T-cell (primary cell): Measurements from ENCODE around the gene GJA9. TPM values are rescaled to one million over a fixed set of nuclear protein-coding genes. Genes with fewer than 3 reads are reported as not detected.
A peak's percentile ranks its signal among the peaks of the same experiment; 100 is the strongest.
"Not testable (repeated sequence)": the region's sequence is repeated elsewhere in the genome, so short reads cannot be mapped to it uniquely, and the experiment has no call there.

Experiments used
- ATAC-seq, 4 experiments: fragments of 200-7000 bp in 3 of 4; fragments of 150-1000 bp in 1 of 4; cut with Tn5 transposase; replicated peaks in 1 of 4; 1 replicate in 3 of 4; 2 replicates in 1 of 4; pipeline ENCODE4 v1.10.0; 2021; ENCODE audit warnings: moderate library complexity in 3 of 4, mild to moderate bottlenecking in 2 of 4, moderate number of reproducible peaks in 1 of 4
- CTCF ChIA-PET, 2 donors: fragments of 300-600 bp; sonication (Branson Sonifier 250); formaldehyde crosslinking; loops; one replicate each; lab custom pipeline; 2022; ENCODE audit warnings: antibody characterized with exemption in 2 of 2; lab: Charles Lee
- POLR2A ChIA-PET, 2 donors: fragments of 300-600 bp; sonication (Branson Sonifier 250); formaldehyde crosslinking; loops; one replicate each; lab custom pipeline; 2022; ENCODE audit warnings: antibody characterized with exemption in 2 of 2; lab: Charles Lee
- DNase-seq, 35 experiments: peaks; one replicate each; pipeline versions ENCODE4 v3.0.0 to v3.0.0-alpha.2; 2013 to 2023
- H3K27ac ChIP-seq: one replicate; pipeline ENCODE4 v1.5.1; 2013; ENCODE audit warnings: low read length
- H3K27me3 ChIP-seq, 2 experiments: replicated peaks in 1 of 2; 1 replicate in 1 of 2; 2 replicates in 1 of 2; pipeline versions ENCODE4 v1.6.1 to v1.7.0; 2013; ENCODE audit warnings: low read length in 1 of 2, mixed read lengths in 1 of 2; ENCODE audit not compliant: control insufficient read depth in 2 of 2, insufficient read depth in 2 of 2; ENCODE audit errors: extremely low read depth in 1 of 2
- H3K36me3 ChIP-seq, 2 donors: 1 replicate in 1 of 2; 2 replicates in 1 of 2; pipeline versions ENCODE4 v1.6.1 to v1.7.0; 2013; ENCODE audit warnings: low read length in 1 of 2; ENCODE audit not compliant: control insufficient read depth in 2 of 2, insufficient read depth in 1 of 2; ENCODE audit errors: extremely low read depth in 1 of 2
- H3K4me1 ChIP-seq, 2 experiments: 1 replicate in 1 of 2; 2 replicates in 1 of 2; pipeline versions ENCODE4 v1.6.1 to v1.7.0; 2013; ENCODE audit warnings: low read length in 2 of 2, mixed read lengths in 1 of 2; ENCODE audit not compliant: insufficient read depth in 2 of 2, control insufficient read depth in 1 of 2; ENCODE audit errors: extremely low read depth in 1 of 2
- H3K4me3 ChIP-seq, 2 donors: 1 replicate in 1 of 2; 2 replicates in 1 of 2; pipeline versions ENCODE4 v1.5.1 to v1.7.0; 2013; ENCODE audit warnings: mild to moderate bottlenecking in 2 of 2, low read length in 1 of 2, moderate library complexity in 1 of 2; ENCODE audit not compliant: control insufficient read depth in 1 of 2; ENCODE audit errors: extremely low read depth in 1 of 2
- H3K9me3 ChIP-seq: 2 replicates; pipeline ENCODE4 v1.7.0; 2013
- H3K27ac Mint-ChIP-seq, 2 donors: one replicate each; pipeline ENCODE4 v1.8.0; 2020 to 2021; ENCODE audit warnings: mild to moderate bottlenecking in 2 of 2, mixed read lengths in 2 of 2
- H3K27me3 Mint-ChIP-seq, 2 donors: one replicate each; pipeline ENCODE4 v1.8.0; 2021 to 2022; ENCODE audit warnings: mixed read lengths in 2 of 2
- H3K36me3 Mint-ChIP-seq: one replicate; pipeline ENCODE4 v1.8.0; 2021; ENCODE audit warnings: mixed read lengths
- H3K4me1 Mint-ChIP-seq, 3 donors: one replicate each; pipeline ENCODE4 v1.8.0; 2020 to 2022; ENCODE audit warnings: mixed read lengths in 3 of 3, mild to moderate bottlenecking in 1 of 3
- H3K4me3 Mint-ChIP-seq, 3 donors: one replicate each; pipeline ENCODE4 v1.8.0; 2020 to 2022; ENCODE audit warnings: mild to moderate bottlenecking in 3 of 3, mixed read lengths in 3 of 3, moderate library complexity in 3 of 3
- H3K9me3 Mint-ChIP-seq, 3 donors: one replicate each; pipeline ENCODE4 v1.8.0; 2020 to 2022; ENCODE audit warnings: mixed read lengths in 3 of 3
- WGBS: methylation state at CpG from one replicate; pipeline ENCODE4 v1.1.5; 2013; ENCODE audit warnings: missing lambda C conversion rate; ENCODE audit not compliant: insufficient coverage; 5-methylcytosine and 5-hydroxymethylcytosine counted together
- total RNA-seq, 35 experiments: library from RNA in 6 of 35; stranded (reverse) in 6 of 35; fragments of 120-200 nt in 1 of 35; gene quantifications; one replicate each; pipeline versions ENCODE4 v1.2.1 to v1.2.4 and lab custom pipeline; 2013 to 2026

Gene GJA9
- total RNA-seq, 5 donors from 2014 or later (not counting 1 experiment from before 2014, with no cell fraction given): not detected

GRCh38 chr1:38859561-38860453, 21.6 kb downstream of the GJA9 start, which contains the start of gene RRAGC:
Gene RRAGC (minus strand): TSS chr1:38859772. CDS start chr1:38859646, 126 bp downstream.
- Histone ChIP-seq H3K36me3 (peaks cover 5 to 17% of the 10 kb centered on the region in 2 donors), H3K27ac (peak within 1 kb of the TSS; percentile 49), H3K4me3 (peak within 1 kb of the TSS; percentile 83 to 89), H3K4me1 (peaks cover 9 to 28% of the 10 kb centered on the region in 2 experiments), H3K9me3 (no peaks in the 10 kb centered on the region), H3K27me3 (no peaks in the 10 kb centered on the region)
- CTCF ChIA-PET: no interaction called here
- Mint-ChIP-seq H3K27ac (peak within 1 kb of the TSS; percentile 86 to 87), H3K27me3 (no peaks in the 10 kb centered on the region), H3K4me1 (peaks cover 51 to 77% (median 63%) of the 10 kb centered on the region in 3 donors), H3K9me3 (no peaks in the 10 kb centered on the region), H3K36me3 (peaks cover 17% of the 10 kb centered on the region), H3K4me3 (peak within 1 kb of the TSS; percentile 81 to 94 (median 90))
- peak; percentile 98 to 99 (median 98) for ATAC-seq
- POLR2A ChIA-PET: no interaction called here
- peak; percentile 94 to 100 (median 98) for DNase-seq
- under 1% methylated on average over 60 of the region's 70 CpGs for WGBS

DNA sequence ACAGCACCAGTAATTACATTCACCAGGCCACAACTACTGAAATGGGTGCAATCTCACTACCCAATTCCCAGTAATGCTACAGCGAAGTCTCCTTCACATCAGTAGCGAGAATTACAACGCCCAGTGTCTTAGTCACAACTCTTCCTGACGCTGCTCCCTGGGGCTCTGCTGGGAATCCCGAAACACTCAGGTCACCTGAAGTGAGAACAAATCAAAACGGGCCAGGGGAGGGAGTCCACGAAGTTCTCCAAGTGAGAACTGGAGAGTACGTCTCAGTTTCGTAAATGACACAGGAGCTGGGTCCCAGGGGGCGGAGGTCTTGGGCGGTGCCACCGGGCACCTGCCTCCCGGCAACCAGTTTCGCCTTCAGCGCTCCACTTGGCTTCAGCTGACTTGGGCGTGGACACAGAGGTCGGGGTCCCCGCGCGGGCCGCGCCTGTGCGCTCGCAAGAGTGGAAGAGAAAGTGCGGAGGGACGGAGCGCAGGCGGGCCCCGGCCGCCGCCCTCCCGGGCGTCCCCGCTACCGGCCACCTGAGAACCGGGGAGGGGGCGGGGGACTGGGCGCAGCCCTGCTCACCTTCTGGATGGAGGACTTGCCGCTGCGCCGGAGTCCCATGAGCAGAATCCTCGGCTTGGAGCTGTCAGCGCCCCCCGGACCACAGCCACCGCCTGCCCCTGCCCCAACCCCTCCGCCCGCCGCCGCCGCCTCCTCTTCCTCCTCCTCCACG, 22.4 kb downstream of the GJA9 start:
- peak; percentile 8 to 23 (median 20) for ATAC-seq
- Mint-ChIP-seq H3K36me3 (peaks cover 17% of the 10 kb centered on the region), H3K27me3 (no peaks in the 10 kb centered on the region), H3K9me3 (no peaks in the 10 kb centered on the region), H3K4me1 (peaks cover 48 to 73% (median 59%) of the 10 kb centered on the region in 3 donors), H3K4me3 (peak overlapping the region; percentile 81 to 94 (median 90)), H3K27ac (peak overlapping the region; percentile 86 to 87)
- POLR2A ChIA-PET: no interaction called here
- H3K27me3 ChIP-seq: no peaks in the 10 kb centered on the region
- DNase-seq: peak in 27 of 35 experiments; percentile 2 to 50 (median 13)
- H3K4me1 ChIP-seq: peaks cover 9 to 28% of the 10 kb centered on the region in 2 experiments
- no peaks in the 10 kb centered on the region for H3K9me3 ChIP-seq
- CTCF ChIA-PET: no interaction called here
- H3K27ac ChIP-seq: peak overlapping the region; percentile 49
- WGBS: 0% methylated on average over 35 of the region's 51 CpGs
- H3K4me3 ChIP-seq: peak overlapping the region; percentile 77 to 85
- H3K36me3 ChIP-seq: peaks cover 5 to 23% of the 10 kb centered on the region in 2 donors

GRCh38 chr1:38852780-38853179, 28.6 kb downstream of the GJA9 start:
- Histone ChIP-seq H3K4me1 (peaks cover under 1 to 5% of the 10 kb centered on the region in 2 experiments), H3K4me3 (no peak overlapping the region), H3K27me3 (no peaks in the 10 kb centered on the region), H3K36me3 (peaks cover 9 to 54% of the 10 kb centered on the region in 2 donors), H3K27ac (no peak overlapping the region), H3K9me3 (no peaks in the 10 kb centered on the region)
- WGBS: no CpG with 5 or more reads among the region's 4 CpGs
- H3K4me1 Mint-ChIP-seq: peaks cover 34 to 40% (median 36%) of the 10 kb centered on the region in 3 donors
- H3K4me3 Mint-ChIP-seq: no peak overlapping the region
- H3K27me3 Mint-ChIP-seq: no peaks in the 10 kb centered on the region
- ChIA-PET POLR2A (no interaction called here), CTCF (no interaction called here)
- H3K36me3 Mint-ChIP-seq: peaks cover 39% of the 10 kb centered on the region
- no peak for ATAC-seq
- no peaks in the 10 kb centered on the region for H3K9me3 Mint-ChIP-seq
- DNase-seq: no peak
- H3K27ac Mint-ChIP-seq: peak overlapping the region in 1 of 2 donors; percentile 1

GRCh38 chr1:38848071-38848470, 33.3 kb downstream of the GJA9 start:
- Histone ChIP-seq H3K27me3 (no peaks in the 10 kb centered on the region), H3K4me3 (no peak overlapping the region), H3K36me3 (peaks cover 19 to 61% of the 10 kb centered on the region in 2 donors), H3K9me3 (no peaks in the 10 kb centered on the region), H3K4me1 (peaks cover 0 to 3% of the 10 kb centered on the region in 2 experiments), H3K27ac (no peak overlapping the region)
- no CpG with 5 or more reads among the region's 1 CpG for WGBS
- Mint-ChIP-seq H3K9me3 (peaks cover 0 to 3% (median 0%) of the 10 kb centered on the region in 3 donors), H3K4me3 (no peak overlapping the region), H3K4me1 (peaks cover 20 to 27% (median 24%) of the 10 kb centered on the region in 3 donors), H3K27ac (no peak overlapping the region), H3K27me3 (no peaks in the 10 kb centered on the region), H3K36me3 (peaks cover 51% of the 10 kb centered on the region)
- ChIA-PET CTCF (interaction anchor here in 1 of 2 donors (0.7 kb wide), 1 partner anchor 11 kb away, joined by 3 read pairs; no protein-coding TSS in a partner anchor), POLR2A (no interaction called here)
- DNase-seq: no peak
- ATAC-seq: no peak

DNA sequence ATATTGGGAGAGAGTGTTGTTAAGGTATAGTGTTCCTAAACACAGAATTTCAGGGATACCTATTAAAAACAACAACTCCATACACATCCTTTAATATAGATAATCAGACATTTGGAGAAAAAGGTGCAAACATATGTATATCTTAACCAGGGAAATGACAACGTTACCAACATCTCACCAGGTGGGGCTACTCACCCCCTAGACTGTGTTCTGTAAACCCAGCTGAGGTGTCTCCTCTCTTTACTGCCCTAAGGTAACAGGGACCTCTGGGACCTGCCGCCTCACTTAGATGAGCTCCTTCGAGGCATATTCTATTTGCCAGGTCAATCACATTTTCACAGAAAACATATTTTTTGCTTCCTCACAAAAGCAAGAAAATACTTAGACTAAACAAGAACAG, 35.2 kb downstream of the GJA9 start:
- POLR2A ChIA-PET: interaction anchor here in 1 of 2 donors (0.6 to 0.7 kb wide), 2 partner anchors 475 to 835 kb away, joined by 5 to 7 read pairs; no protein-coding TSS in a partner anchor
- Histone ChIP-seq H3K36me3 (peaks cover 21 to 62% of the 10 kb centered on the region in 2 donors), H3K27ac (no peak overlapping the region), H3K4me3 (no peak overlapping the region), H3K27me3 (no peaks in the 10 kb centered on the region), H3K4me1 (peaks cover 0 to 3% of the 10 kb centered on the region in 2 experiments), H3K9me3 (no peaks in the 10 kb centered on the region)
- Mint-ChIP-seq H3K27ac (no peak overlapping the region), H3K27me3 (no peaks in the 10 kb centered on the region), H3K36me3 (peaks cover 47% of the 10 kb centered on the region), H3K4me3 (no peak overlapping the region), H3K4me1 (peaks cover 18 to 24% (median 20%) of the 10 kb centered on the region in 3 donors), H3K9me3 (peaks cover 0 to 3% (median 0%) of the 10 kb centered on the region in 3 donors)
- 85% methylated on average over 2 of the region's 3 CpGs for WGBS
- no peak for ATAC-seq
- CTCF ChIA-PET: interaction anchor here in 1 of 2 donors (0.7 to 1.1 kb wide), 3 partner anchors 10 to 246 kb away, joined by 3 to 4 read pairs (median 3); partner anchors contain the start of gene NDUFS5
- DNase-seq: no peak

DNA sequence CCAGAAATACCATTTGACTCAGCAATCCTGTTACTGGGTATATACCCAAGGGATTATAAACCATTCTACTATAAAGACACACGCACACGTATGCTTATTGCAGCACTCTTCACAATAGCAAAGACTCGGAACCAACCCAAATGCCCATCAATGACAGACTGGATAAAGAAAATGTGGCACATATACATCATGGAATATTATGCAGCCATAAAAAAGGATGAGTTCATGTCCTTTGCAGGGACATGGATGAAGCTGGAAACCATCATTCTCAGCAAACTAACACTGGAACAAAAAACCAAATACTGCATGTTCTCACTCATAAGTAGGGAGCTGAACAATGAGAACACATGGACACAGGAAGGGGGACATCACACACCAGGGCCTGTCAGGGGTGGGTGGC, 36.3 kb downstream of the GJA9 start:
- peaks cover 25 to 63% of the 10 kb centered on the region in 2 donors for H3K36me3 ChIP-seq
- DNase-seq, POLR2A ChIA-PET, H3K27me3 Mint-ChIP-seq, H3K9me3 Mint-ChIP-seq, H3K9me3 ChIP-seq, H3K4me3 Mint-ChIP-seq, H3K27ac Mint-ChIP-seq, ATAC-seq, H3K4me1 ChIP-seq, H3K4me3 ChIP-seq, CTCF ChIA-PET, H3K27me3 ChIP-seq, H3K27ac ChIP-seq: not testable (repeated sequence)
- Mint-ChIP-seq H3K4me1 (peaks cover 18 to 29% (median 23%) of the 10 kb centered on the region in 3 donors), H3K36me3 (peaks cover 43% of the 10 kb centered on the region)
- WGBS: no CpG with 5 or more reads among the region's 3 CpGs
